Motor neuron (in vitro differentiated cells): ENCODE measurements around the gene FARP1. TPM values are rescaled to one million over a fixed set of nuclear protein-coding genes. Genes with fewer than 3 reads are reported as not detected.

Source experiments
- ATAC-seq, 8 experiments: fragments of 200-7000 bp; cut with Tn5 transposase; replicated peaks in 6 of 8; 2 replicates each; pipeline ENCODE4 v1.8.0; 2021; ENCODE audit warnings: mild to moderate bottlenecking in 8 of 8, moderate library complexity in 8 of 8
- H3K27ac ChIP-seq, 2 donors: fragments of 250-450 bp; sonication (Bioruptor Pico); 2 replicates each; pipeline ENCODE4 v1.9.0; 2021; ENCODE audit warnings: antibody characterized with exemption in 2 of 2, mild to moderate bottlenecking in 2 of 2, moderate library complexity in 1 of 2
- H3K4me1 ChIP-seq, 2 donors: fragments of 250-450 bp; sonication (Bioruptor Pico); replicated peaks in 1 of 2; 2 replicates each; pipeline ENCODE4 v1.6.1; 2021; ENCODE audit warnings: antibody characterized with exemption in 2 of 2, mild to moderate bottlenecking in 2 of 2, moderate library complexity in 1 of 2
- H3K4me3 ChIP-seq, 5 donors: fragments of 250-450 bp; sonication (Bioruptor Pico); 2 replicates each; pipeline ENCODE4 v1.9.0; 2021; ENCODE audit warnings: antibody characterized with exemption in 5 of 5, mild to moderate bottlenecking in 5 of 5, moderate library complexity in 4 of 5
- WGBS, 10 experiments: fragments of 450-650 bp; shearing (Covaris generic); methylation state at CpG; one replicate each; pipeline ENCODE4 v1.0.0; 2022; 5-methylcytosine and 5-hydroxymethylcytosine counted together
- in situ Hi-C, 9 experiments: fragments of 400-800 bp; cut with MboI; loops; one replicate each; pipeline ENCODE4 v1.15.0; 2021; ENCODE audit warnings: low sequenced_read_pairs in 9 of 9, low pct_unique_long_range_greater_than_20kb in 2 of 9; ENCODE audit not compliant: unreplicated experiment in 9 of 9
- total RNA-seq, 8 experiments: library from RNA; unstranded; fragments of 300-600 nt; gene quantifications; 2 replicates each; pipeline versions ENCODE4 v1.2.3 to v1.2.4, GENCODE V29; 2022

FARP1 gene
- total RNA-seq, 8 experiments from 2014 or later, result 6.5 to 349 (median 25.6) TPM

- H3K4me1 ChIP-seq, result peaks cover 2 to 6% of the 10 kb centered on the region in 2 donors
- H3K27ac ChIP-seq, result no peak overlapping the region
- in situ Hi-C loops, result no loop called here
- H3K4me3 ChIP-seq, result no peak overlapping the region
- peak in 1 of 8 experiments; percentile 14 for ATAC-seq
- 17 to 100% (median 86%) methylated on average over 1 of the region's 1 CpG; no CpG with 5 or more reads in 1 of the 10 experiments for WGBS, 10 experiments
Observed at GRCh38 chr13:98184792-98185191, 41.9 kb downstream of the FARP1 start.

GRCh38 chr13:98187155-98187964 is 44.5 kb downstream of the FARP1 start:
- Histone ChIP-seq H3K4me3 (no peak overlapping the region), H3K4me1 (peaks cover 6 to 7% of the 10 kb centered on the region in 2 donors), H3K27ac (no peak overlapping the region)
- 49 to 100% (median 82%) methylated on average over 1 to 4 of the region's 4 CpGs for WGBS, 10 experiments
- ATAC-seq, result no peak
- in situ Hi-C loops, result no loop called here

- Histone ChIP-seq H3K4me1 (peaks cover 6 to 7% of the 10 kb centered on the region in 2 donors), H3K4me3 (no peak overlapping the region), H3K27ac (no peak overlapping the region)
- WGBS, 10 experiments, result 70 to 100% (median 96%) methylated on average over 1 to 7 of the region's 7 CpGs; no CpG with 5 or more reads in 4 of the 10 experiments
- ATAC-seq, result no peak
- in situ Hi-C loops, result no loop called here
Observed at GRCh38 chr13:98187965-98188261, 45.0 kb downstream of the FARP1 start.

GRCh38 chr13:98188544-98189166 is 45.8 kb downstream of the FARP1 start:
- Histone ChIP-seq H3K4me1 (peaks cover 6 to 7% of the 10 kb centered on the region in 2 donors), H3K27ac (no peak overlapping the region), H3K4me3 (no peak overlapping the region)
- in situ Hi-C loops, result no loop called here
- no peak for ATAC-seq
- 70 to 100% (median 100%) methylated on average over 1 to 10 of the region's 14 CpGs; no CpG with 5 or more reads in 5 of the 10 experiments for WGBS, 10 experiments

- Histone ChIP-seq H3K4me3 (no peak overlapping the region), H3K27ac (no peak overlapping the region), H3K4me1 (peaks cover 6 to 7% of the 10 kb centered on the region in 2 donors)
- in situ Hi-C loops, result no loop called here
- ATAC-seq, result peak in 3 of 8 experiments; percentile 31 to 49 (median 46)
- WGBS, 10 experiments, result 7 to 74% (median 24%) methylated on average over 2 to 4 of the region's 4 CpGs
Observed at GRCh38 chr13:98189841-98190505, 47.1 kb downstream of the FARP1 start.

- Histone ChIP-seq H3K4me1 (peaks cover 6 to 7% of the 10 kb centered on the region in 2 donors), H3K27ac (no peak overlapping the region), H3K4me3 (no peak overlapping the region)
- no peak for ATAC-seq
- in situ Hi-C loops, result no loop called here
- WGBS, 10 experiments, result 83 to 100% (median 96%) methylated on average over 1 to 10 of the region's 11 CpGs; no CpG with 5 or more reads in 1 of the 10 experiments
Observed at GRCh38 chr13:98190889-98191444, 48.1 kb downstream of the FARP1 start.

- in situ Hi-C loops, result no loop called here
- WGBS, 10 experiments, result 36 to 89% (median 67%) methylated on average over 1 to 2 of the region's 2 CpGs; no CpG with 5 or more reads in 2 of the 10 experiments
- Histone ChIP-seq H3K4me1 (peaks cover 6 to 7% of the 10 kb centered on the region in 2 donors), H3K27ac (no peak overlapping the region), H3K4me3 (no peak overlapping the region)
- peak in 1 of 8 experiments; percentile 41 for ATAC-seq
Observed at GRCh38 chr13:98192008-98192407, 49.1 kb downstream of the FARP1 start.

GRCh38 chr13:98195054-98195791 is 52.3 kb downstream of the FARP1 start:
- Histone ChIP-seq H3K4me1 (peaks cover under 1 to 9% of the 10 kb centered on the region in 2 donors), H3K27ac (no peak overlapping the region), H3K4me3 (no peak overlapping the region)
- peak in 2 of 8 experiments; percentile 18 to 61 for ATAC-seq
- WGBS, 10 experiments, result 75 to 96% (median 82%) methylated on average over 2 to 9 of the region's 10 CpGs; no CpG with 5 or more reads in 2 of the 10 experiments
- in situ Hi-C loops, result no loop called here

GRCh38 chr13:98198683-98199082 is 55.8 kb downstream of the FARP1 start:
- H3K27ac ChIP-seq, result no peak overlapping the region
- in situ Hi-C loops, result no loop called here
- ATAC-seq, result no peak
- 83 to 100% methylated on average over 1 of the region's 4 CpGs; no CpG with 5 or more reads in 8 of the 10 experiments for WGBS, 10 experiments
- H3K4me3 ChIP-seq, result no peak overlapping the region
- peaks cover 0 to 20% of the 10 kb centered on the region in 2 donors for H3K4me1 ChIP-seq

- peak in 1 of 8 experiments; percentile 89 for ATAC-seq
Observed at GRCh38 chr13:98199480-98199879, 56.6 kb downstream of the FARP1 start.

GRCh38 chr13:98200211-98200878 is 57.5 kb downstream of the FARP1 start:
- no peak for ATAC-seq
- 40 to 83% (median 68%) methylated on average over 1 to 5 of the region's 5 CpGs; no CpG with 5 or more reads in 3 of the 10 experiments for WGBS, 10 experiments
- no peak overlapping the region for H3K27ac ChIP-seq

More at GRCh38 chr13:98199480-98199879, 56.6 kb downstream of the FARP1 start:
- H3K4me3 ChIP-seq, result no peak overlapping the region
- in situ Hi-C loops, result no loop called here
- WGBS, 10 experiments, result 3 to 61% (median 33%) methylated on average over 1 to 4 of the region's 4 CpGs; no CpG with 5 or more reads in 1 of the 10 experiments
- H3K27ac ChIP-seq, result no peak overlapping the region
- H3K4me1 ChIP-seq, result peaks cover 0 to 20% of the 10 kb centered on the region in 2 donors

GRCh38 chr13:98201189-98201588 is 58.3 kb downstream of the FARP1 start:
- peaks cover 0 to 20% of the 10 kb centered on the region in 2 donors for H3K4me1 ChIP-seq
- in situ Hi-C loops, result no loop called here
- no peak overlapping the region for H3K4me3 ChIP-seq
- H3K27ac ChIP-seq, result no peak overlapping the region
- no peak for ATAC-seq
- WGBS, 10 experiments, result 80 to 100% (median 83%) methylated on average over 1 to 8 of the region's 8 CpGs; no CpG with 5 or more reads in 1 of the 10 experiments

More at GRCh38 chr13:98200211-98200878, 57.5 kb downstream of the FARP1 start:
- in situ Hi-C loops, result no loop called here
- Histone ChIP-seq H3K4me1 (peaks cover 0 to 20% of the 10 kb centered on the region in 2 donors), H3K4me3 (no peak overlapping the region)
